ENCODE measurements around the gene PROX2. TPM values are rescaled to one million over a fixed set of nuclear protein-coding genes. Genes with fewer than 3 reads are reported as not detected.
A peak's percentile ranks its signal among the peaks of the same experiment; 100 is the strongest.

Gene PROX2
- total RNA-seq, 4 donors from 2014 or later = not detected

DNA sequence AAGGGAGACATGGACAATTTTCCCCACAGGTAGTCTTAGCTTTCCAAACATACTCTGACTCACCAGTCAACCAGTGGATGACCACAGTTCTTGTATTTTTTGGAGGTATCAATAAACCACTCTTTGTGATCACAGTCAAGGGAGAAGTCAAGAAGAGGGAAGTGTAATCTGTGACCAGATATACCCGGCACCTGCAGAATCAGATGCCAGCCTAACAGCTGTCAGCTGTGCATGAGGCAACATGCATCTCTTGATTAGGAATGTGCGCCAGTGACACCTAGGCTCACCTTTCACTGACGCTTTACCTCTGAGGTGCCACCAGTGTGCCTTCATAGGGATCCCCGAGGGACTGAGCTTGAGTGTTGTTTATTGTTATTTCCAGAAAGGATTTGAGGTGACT is 20.0 kb downstream of the PROX2 start:
- peak in 1 of 2 donors; percentile 12 for ATAC-seq
- DNase-seq = no peak
- Histone ChIP-seq H3K27me3 (no peaks in the 10 kb centered on the region), H3K4me3 (no peak overlapping the region), H3K9me3 (no peaks in the 10 kb centered on the region), H3K27ac (peak overlapping the region in 1 of 4 donors; percentile 65), H3K4me1 (peaks cover 17 to 28% of the 10 kb centered on the region in 2 donors), H3K36me3 (no peaks in the 10 kb centered on the region)
- in situ Hi-C loops (cut with MboI; ENCODE audit: low sequenced_read_pairs in 4 of 4) = no loop called here
- intact Hi-C loops (cut with DNase I; ENCODE audit: low total_unique reads) = no loop called here
- no peak for TF ChIP-seq POLR2A (IDR thresholded peaks at IDR 0.05)
- TF ChIP-seq, protein P1, sequence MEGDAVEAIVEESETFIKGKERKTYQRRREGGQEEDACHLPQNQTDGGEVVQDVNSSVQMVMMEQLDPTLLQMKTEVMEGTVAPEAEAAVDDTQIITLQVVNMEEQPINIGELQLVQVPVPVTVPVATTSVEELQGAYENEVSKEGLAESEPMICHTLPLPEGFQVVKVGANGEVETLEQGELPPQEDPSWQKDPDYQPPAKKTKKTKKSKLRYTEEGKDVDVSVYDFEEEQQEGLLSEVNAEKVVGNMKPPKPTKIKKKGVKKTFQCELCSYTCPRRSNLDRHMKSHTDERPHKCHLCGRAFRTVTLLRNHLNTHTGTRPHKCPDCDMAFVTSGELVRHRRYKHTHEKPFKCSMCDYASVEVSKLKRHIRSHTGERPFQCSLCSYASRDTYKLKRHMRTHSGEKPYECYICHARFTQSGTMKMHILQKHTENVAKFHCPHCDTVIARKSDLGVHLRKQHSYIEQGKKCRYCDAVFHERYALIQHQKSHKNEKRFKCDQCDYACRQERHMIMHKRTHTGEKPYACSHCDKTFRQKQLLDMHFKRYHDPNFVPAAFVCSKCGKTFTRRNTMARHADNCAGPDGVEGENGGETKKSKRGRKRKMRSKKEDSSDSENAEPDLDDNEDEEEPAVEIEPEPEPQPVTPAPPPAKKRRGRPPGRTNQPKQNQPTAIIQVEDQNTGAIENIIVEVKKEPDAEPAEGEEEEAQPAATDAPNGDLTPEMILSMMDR (IDR thresholded peaks at IDR 0.05 in 4 of 5, conservative IDR thresholded peaks at IDR 0.05 in 1 of 5) = no peak

DNA sequence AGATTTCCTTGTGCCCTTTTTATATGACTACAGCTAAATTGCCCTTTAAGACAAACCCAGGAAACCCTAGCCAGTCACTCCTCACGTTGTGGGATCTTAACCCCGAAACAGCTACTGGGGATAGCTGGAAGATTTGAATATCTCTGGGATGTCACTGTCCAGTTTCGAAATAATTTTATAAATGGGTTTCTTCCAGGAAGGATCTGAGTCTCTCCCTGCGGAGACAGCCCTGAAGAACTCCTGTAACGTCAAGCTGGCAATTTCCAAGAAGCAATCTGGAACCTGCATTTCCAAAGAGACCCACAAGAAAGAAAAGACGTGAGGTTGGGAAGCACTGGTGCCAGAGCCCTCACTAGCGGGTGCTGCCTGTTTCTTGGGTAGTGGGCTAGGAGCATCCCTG is 20.9 kb downstream of the PROX2 start:
- in situ Hi-C loops (cut with MboI; ENCODE audit: low sequenced_read_pairs in 4 of 4) = no loop called here
- no peak for DNase-seq
- ATAC-seq = no peak
- no peaks in the 10 kb centered on the region for H3K36me3 ChIP-seq
- peaks cover 10 to 21% of the 10 kb centered on the region in 2 donors for H3K4me1 ChIP-seq
- H3K27me3 ChIP-seq = no peaks in the 10 kb centered on the region
- no peak overlapping the region for H3K4me3 ChIP-seq
- TF ChIP-seq, protein P1 (IDR thresholded peaks at IDR 0.05 in 4 of 5, conservative IDR thresholded peaks at IDR 0.05 in 1 of 5) = no peak
- no peak for TF ChIP-seq POLR2A (IDR thresholded peaks at IDR 0.05)
- no peaks in the 10 kb centered on the region for H3K9me3 ChIP-seq
- no peak overlapping the region for H3K27ac ChIP-seq
- intact Hi-C loops (cut with DNase I; ENCODE audit: low total_unique reads) = no loop called here

DNA sequence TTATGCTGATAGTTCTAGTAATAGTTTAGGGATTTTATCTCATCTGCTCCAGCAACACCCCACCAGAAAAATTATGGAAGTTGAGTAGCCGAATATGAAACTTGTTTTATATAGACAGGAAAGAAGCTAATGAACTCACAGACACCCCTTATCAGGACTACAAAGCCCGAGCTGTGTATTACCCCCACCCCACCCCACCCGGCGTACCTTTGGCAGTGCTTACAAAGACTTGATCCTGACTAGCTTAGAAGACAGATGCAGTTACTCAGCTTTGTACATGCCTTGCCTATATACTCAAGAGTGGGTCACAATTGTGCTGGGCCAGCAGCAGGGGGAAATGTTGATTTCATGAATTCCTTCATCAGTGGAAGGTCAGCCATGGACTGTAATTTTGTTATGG is 22.4 kb downstream of the PROX2 start:
- Histone ChIP-seq H3K9me3 (no peaks in the 10 kb centered on the region), H3K4me1 (peaks cover 10 to 21% of the 10 kb centered on the region in 2 donors), H3K27ac (no peak overlapping the region), H3K4me3 (no peak overlapping the region), H3K36me3 (no peaks in the 10 kb centered on the region), H3K27me3 (no peaks in the 10 kb centered on the region)
- no peak for DNase-seq
- in situ Hi-C loops (cut with MboI; ENCODE audit: low sequenced_read_pairs in 4 of 4) (no loop called here), intact Hi-C loops (cut with DNase I; ENCODE audit: low total_unique reads) (no loop called here)
- no peak for ATAC-seq
- TF ChIP-seq POLR2A (IDR thresholded peaks at IDR 0.05) = no peak
- TF ChIP-seq, protein P1 (IDR thresholded peaks at IDR 0.05 in 4 of 5, conservative IDR thresholded peaks at IDR 0.05 in 1 of 5) = no peak

DNA sequence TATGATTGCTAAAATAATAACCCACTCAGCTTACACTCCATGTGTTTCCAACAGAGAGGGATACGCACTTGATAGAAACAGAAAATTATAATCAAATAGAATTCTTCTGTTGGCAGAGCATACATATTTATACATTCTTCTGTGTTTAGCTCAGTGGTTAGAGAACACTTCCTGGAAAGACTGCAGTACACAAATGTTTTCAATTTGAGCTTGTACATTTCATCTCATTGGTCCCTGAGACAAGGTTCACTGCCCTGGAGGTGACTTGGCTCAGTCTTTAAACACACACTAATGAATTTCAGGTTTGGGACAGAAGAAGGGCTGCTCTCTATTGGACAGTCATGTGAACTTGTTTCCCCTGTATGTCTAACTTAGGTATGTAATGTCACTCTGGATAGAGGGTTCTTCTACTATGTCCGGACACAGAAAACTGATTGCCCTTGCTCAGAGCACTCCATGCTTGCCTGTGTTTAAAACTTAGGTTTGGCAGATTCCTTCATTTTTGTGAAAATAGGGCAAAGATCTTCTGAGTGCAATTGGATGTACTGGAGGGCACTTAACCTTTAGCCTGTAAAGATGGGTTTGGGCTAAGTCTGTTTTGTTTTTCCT is 22.9 kb downstream of the PROX2 start:
- no peak overlapping the region for H3K4me3 ChIP-seq
- TF ChIP-seq, protein P1 (IDR thresholded peaks at IDR 0.05 in 4 of 5, conservative IDR thresholded peaks at IDR 0.05 in 1 of 5) = no peak
- no peak for TF ChIP-seq POLR2A (IDR thresholded peaks at IDR 0.05)
- peaks cover 10 to 21% of the 10 kb centered on the region in 2 donors for H3K4me1 ChIP-seq
- H3K36me3 ChIP-seq = no peaks in the 10 kb centered on the region
- ATAC-seq (no peak), DNase-seq (no peak)
- H3K27me3 ChIP-seq = no peaks in the 10 kb centered on the region
- in situ Hi-C loops (cut with MboI; ENCODE audit: low sequenced_read_pairs in 4 of 4) (no loop called here), intact Hi-C loops (cut with DNase I; ENCODE audit: low total_unique reads) (no loop called here)
- H3K27ac ChIP-seq = no peak overlapping the region
- H3K9me3 ChIP-seq = no peaks in the 10 kb centered on the region

DNA sequence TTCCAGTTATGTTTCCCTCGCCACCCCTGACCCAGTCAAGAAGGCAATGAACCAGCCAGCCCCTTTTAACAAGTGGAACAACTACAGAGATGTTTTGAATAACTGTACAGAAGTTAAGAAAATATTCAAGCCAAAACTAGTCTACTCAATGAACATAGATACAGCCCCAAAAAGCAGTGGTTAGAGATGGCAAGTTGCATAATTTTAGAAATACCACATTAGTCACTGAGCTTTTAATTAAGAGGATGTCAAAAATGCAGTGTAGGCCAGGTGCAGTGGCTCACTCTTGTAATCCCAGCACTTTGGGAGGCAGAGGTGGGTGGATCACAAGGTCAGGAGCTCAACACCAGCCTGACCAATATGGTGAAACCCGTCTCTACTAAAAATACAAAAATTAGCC is 27.2 kb downstream of the PROX2 start:
- intact Hi-C loops (cut with DNase I; ENCODE audit: low total_unique reads) (no loop called here), in situ Hi-C loops (cut with MboI; ENCODE audit: low sequenced_read_pairs in 4 of 4) (no loop called here)
- DNase-seq = no peak
- H3K27me3 ChIP-seq = no peaks in the 10 kb centered on the region
- no peaks in the 10 kb centered on the region for H3K9me3 ChIP-seq
- H3K4me3 ChIP-seq = no peak overlapping the region
- no peaks in the 10 kb centered on the region for H3K36me3 ChIP-seq
- TF ChIP-seq, protein P1 (IDR thresholded peaks at IDR 0.05 in 4 of 5, conservative IDR thresholded peaks at IDR 0.05 in 1 of 5) = no peak
- no peak for TF ChIP-seq POLR2A (IDR thresholded peaks at IDR 0.05)
- no peak for ATAC-seq
- no peaks in the 10 kb centered on the region for H3K4me1 ChIP-seq
- H3K27ac ChIP-seq = no peak overlapping the region
